Glomerular endothelial cell (primary cell): ENCODE measurements around the gene FLOT2. TPM values are rescaled to one million over a fixed set of nuclear protein-coding genes. Genes with fewer than 3 reads are reported as not detected.
"Not testable (repeated sequence)": the region's sequence is repeated elsewhere in the genome, so short reads cannot be mapped to it uniquely, and the experiment has no call there.

Experiments
- DNase-seq: peaks from one replicate; pipeline ENCODE4 v3.0.0-alpha.2; 2011; ENCODE audit warnings: low read depth, low spot score; ENCODE audit errors: extremely low read depth
- total RNA-seq: library from RNA; depleted of rRNA; stranded (reverse); fragments of >200 nt; gene quantifications from 2 replicates; pipeline ENCODE4 v1.2.3, GENCODE V29; 2015

The FLOT2 gene
- total RNA-seq, 1 donor from 2014 or later, result 124 TPM

GRCh38 chr17:28877150-28877711 lies 20.3 kb downstream of the FLOT2 start:
- not testable (repeated sequence) for DNase-seq

- no peak for DNase-seq
Measured at GRCh38 chr17:28875848-28876550, 21.5 kb downstream of the FLOT2 start.

GRCh38 chr17:28874750-28875149 lies 22.8 kb downstream of the FLOT2 start:
- no peak for DNase-seq

GRCh38 chr17:28873839-28874238 lies 23.7 kb downstream of the FLOT2 start:
- DNase-seq, result no peak

GRCh38 chr17:28871056-28871579 lies 26.4 kb downstream of the FLOT2 start:
- no peak for DNase-seq

GRCh38 chr17:28867276-28867675 lies 30.3 kb downstream of the FLOT2 start:
- no peak for DNase-seq

- DNase-seq, result no peak
Measured at GRCh38 chr17:28865946-28866752, 31.4 kb downstream of the FLOT2 start.

DNA sequence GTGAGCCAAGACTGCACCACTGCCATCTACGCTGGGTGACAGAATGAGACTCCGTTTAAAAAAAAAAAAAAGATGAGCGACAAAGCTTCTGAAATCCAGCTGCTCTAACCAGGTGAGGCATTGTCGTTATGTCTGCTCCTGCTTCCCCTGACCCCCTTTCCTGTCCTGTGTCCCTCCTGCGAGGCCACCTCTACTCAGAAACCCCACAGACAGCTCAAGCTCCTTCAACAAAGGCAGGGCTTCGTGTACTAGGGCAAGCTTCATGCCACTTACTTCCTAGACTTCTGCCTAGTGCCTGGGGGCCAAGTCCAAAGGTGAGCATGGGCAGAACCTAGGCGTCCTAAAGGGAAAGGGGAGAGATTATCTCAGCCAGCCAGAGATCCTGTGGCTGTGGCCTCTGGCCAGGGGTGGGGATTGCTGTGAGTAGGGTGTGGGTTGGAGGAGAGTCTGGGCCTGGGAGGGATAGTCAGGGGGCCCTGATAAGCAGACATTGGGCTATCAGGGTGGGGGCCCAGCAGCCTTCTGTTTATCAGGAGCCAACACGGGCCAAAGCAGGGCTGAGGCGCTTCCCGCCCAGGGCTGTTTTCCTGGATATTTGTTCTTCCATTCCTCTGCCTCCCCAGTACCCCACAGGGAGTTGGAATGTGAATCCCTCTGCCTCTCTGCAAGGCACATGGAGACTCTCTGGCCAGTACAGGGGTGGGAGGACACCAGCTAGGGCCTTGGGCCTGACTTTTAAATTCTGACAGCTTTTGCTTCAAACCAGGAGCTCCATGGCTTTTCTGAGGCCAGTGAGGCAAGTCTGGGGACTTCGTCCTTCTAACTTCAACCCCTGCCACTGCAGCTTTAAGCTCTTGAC lies 32.3 kb downstream of the FLOT2 start:
- DNase-seq, result no peak

DNA sequence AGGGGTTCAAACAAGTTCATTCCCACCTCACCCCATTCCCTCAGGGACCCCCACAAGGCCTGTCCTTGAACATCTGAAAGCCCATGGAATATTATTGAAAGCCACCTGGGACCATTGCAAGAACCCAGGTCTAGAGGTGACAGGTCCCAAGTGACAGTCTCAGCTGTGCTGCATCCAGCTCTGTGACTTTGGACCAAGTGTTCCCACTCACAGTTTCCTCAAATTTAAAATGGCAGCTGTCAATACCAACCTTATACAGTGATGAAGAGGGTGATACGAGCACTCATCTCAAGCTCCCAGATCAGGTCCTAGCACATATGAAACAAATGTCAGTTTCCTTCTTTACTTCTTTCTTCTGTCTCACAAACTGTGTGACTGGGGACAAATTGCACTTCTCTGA lies 33.6 kb downstream of the FLOT2 start:
- no peak for DNase-seq

DNA sequence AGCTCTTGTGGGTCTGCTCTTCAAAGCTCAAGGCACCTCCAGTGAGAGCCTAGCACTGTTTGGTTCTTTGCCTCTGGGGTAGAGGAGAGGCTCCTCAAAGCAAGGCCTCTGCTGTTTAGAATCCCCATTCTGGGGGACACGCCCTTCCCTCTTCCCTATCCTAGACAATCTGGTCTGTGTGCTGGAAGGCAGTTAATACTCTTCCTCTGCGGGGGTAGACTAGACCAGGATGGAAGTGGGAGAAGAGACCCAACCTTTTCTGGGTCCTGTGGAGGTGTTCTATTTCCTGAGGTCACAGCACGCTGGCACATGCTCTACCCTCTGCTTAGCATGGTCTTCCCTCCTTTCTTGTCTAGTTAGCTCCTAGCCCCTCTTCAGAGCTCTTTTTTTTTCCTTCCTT lies 35.0 kb downstream of the FLOT2 start:
- DNase-seq, result no peak

GRCh38 chr17:28861393-28862203 lies 35.9 kb downstream of the FLOT2 start:
- no peak for DNase-seq

DNA sequence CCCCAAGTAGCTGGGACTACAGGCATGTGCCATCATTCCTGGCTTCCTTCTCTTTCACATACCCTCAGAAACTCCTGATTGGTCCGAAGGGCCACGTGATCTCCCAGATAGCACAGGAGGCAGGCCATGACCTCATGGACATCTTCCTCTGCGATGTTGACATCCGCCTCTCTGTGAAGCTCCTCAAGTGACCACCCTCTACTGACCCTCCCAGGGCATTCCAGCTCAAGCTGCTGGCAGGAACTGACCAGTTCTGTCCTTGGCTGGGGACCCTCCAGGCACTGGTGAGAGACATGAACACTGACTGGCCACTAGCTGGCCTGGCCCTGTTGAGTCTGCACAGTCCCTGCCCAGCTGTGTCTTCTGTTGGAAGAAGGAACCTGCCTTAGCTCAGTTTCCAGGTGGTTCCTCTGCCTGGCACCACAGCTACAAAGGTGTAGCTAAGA lies 37.1 kb downstream of the FLOT2 start:
- no peak for DNase-seq

GRCh38 chr17:28858801-28859355 lies 38.7 kb downstream of the FLOT2 start:
- DNase-seq, result no peak

DNA sequence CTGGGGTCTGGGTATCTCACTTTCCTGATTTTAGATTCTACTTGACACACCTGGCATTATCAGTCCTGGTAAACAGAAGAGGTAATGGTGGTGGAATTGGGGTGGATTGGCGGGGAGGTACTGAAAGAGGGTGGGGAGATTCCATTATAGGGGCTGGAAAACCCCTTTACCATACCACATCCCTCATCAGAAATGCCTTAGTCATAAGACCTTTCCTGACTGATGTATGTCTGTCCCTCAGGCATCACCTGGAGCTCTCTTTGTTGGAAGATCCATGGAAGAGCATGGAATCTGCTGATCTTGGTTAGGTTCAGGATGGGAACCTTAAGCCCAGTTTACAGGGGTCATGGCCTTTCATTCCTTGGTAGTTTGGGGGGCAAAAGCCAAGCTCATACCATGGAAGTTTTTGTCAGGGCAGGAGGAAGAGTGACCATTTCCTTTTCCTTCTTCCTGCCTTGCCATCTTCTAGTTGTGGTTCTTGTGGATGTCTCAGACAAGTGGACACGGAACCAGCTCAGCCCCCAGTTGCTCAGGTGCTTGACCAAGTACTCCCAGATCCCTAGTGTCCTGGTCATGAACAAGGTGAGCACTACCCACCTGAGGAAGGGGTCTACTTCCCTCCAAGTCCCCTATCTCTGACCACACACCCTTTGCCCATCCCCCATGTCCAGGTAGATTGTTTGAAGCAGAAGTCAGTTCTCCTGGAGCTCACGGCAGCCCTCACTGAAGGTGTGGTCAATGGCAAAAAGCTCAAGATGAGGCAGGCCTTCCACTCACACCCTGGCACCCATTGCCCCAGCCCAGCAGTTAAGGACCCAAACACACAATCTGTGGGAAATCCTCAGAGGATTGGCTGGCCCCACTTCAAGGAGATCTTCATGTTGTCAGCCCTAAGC lies 39.4 kb downstream of the FLOT2 start:
- DNase-seq, result no peak

DNA sequence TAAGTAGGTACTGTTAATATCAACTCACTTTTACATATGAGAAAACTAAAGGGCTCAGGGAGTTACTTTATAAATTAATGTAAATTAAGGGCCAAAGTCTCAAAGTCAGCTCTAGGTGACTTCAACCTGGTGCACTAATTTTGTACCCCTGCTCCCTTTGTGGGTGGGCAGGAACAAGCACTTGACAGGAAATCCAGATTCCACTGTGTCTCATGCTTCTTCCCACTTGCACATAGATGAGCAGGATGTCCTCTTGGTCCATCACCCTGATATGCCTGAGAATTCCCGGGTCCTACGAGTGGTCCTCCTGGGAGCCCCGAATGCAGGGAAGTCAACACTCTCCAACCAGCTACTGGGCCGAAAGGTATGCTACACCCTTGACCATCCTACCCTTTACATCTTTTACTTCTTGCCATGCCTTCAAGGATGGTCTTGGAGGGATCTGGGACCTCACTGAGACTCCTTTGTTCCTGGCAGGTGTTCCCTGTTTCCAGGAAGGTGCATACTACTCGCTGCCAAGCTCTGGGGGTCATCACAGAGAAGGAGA lies 41.4 kb downstream of the FLOT2 start:
- DNase-seq, result no peak

DNA sequence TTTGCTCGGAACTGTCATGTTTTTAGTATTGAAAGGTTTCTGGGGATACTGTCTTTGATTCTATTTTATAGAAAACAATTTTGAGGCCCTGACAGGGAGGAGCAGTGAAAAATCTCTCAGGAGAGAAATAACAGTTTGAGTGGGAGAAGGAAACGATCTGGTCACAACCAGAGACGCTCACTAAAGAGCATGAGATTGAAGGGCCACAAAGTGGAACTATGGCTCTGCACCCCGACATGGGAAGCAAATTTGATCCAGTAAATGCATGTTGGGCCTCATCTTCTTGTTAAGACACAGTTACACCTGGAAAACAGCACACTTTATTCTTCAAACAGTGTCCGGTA lies 42.2 kb downstream of the FLOT2 start:
- DNase-seq, result no peak

- DNase-seq, result peak; percentile 51
Measured at GRCh38 chr17:28854457-28855335, 42.8 kb downstream of the FLOT2 start, which contains the start of gene ERAL1. Gene ERAL1, plus strand, starts transcription at chr17:28855016. Its CDS starts 19 bp downstream, at chr17:28855035.
